OCI-LY7 (cell line): Measurements from ENCODE around the gene ERVMER34-1.

Source experiments
- CTCF ChIP-seq: fragments of 200-600 bp; sonication (generic); conservative IDR thresholded peaks from 2 replicates; pipeline ENCODE4 v1.5.1; 2014; ENCODE audit warnings: mild to moderate bottlenecking, antibody characterized with exemption, low read length, moderate library complexity, mixed read lengths
- EZH2phosphoT487 ChIP-seq: fragments of 200-600 bp; sonication (generic); IDR thresholded peaks from 2 replicates; pipeline ENCODE4 v1.6.1; 2018; ENCODE audit warnings: low read depth, borderline replicate concordance, mild to moderate bottlenecking, mixed run types, antibody characterized with exemption, low read length, moderate library complexity, mixed read lengths

- no peak for TF ChIP-seq CTCF
- TF ChIP-seq EZH2phosphoT487, result no peak
Measured at GRCh38 chr4:52791936-52792335, 40.7 kb upstream of the ERVMER34-1 start.
